Measurements from ENCODE around the gene ACSL5.
"Not testable (repeated sequence)": the region's sequence is repeated elsewhere in the genome, so short reads cannot be mapped to it uniquely, and the experiment has no call there.

Gene ACSL5

GRCh38 chr10:112376396-112376790 lies 2.5 kb downstream of the ACSL5 start:
- DNase-seq: no peak

- not testable (repeated sequence) for DNase-seq
Measured at GRCh38 chr10:112377116-112377515, 3.2 kb downstream of the ACSL5 start.

GRCh38 chr10:112379635-112380296 lies 5.8 kb downstream of the ACSL5 start:
- DNase-seq: no peak

GRCh38 chr10:112382515-112383235 lies 8.8 kb downstream of the ACSL5 start:
- no peak for DNase-seq

GRCh38 chr10:112383325-112383724 lies 9.4 kb downstream of the ACSL5 start:
- no peak for DNase-seq

GRCh38 chr10:112384141-112384540 lies 10.2 kb downstream of the ACSL5 start:
- DNase-seq: no peak

- DNase-seq: no peak
Measured at GRCh38 chr10:112385201-112385600, 11.3 kb downstream of the ACSL5 start.

GRCh38 chr10:112388056-112388455 lies 14.1 kb downstream of the ACSL5 start:
- not testable (repeated sequence) for DNase-seq

- DNase-seq: no peak
Measured at GRCh38 chr10:112388548-112388947, 14.6 kb downstream of the ACSL5 start.

- no peak for DNase-seq
Measured at GRCh38 chr10:112389271-112389822, 15.4 kb downstream of the ACSL5 start.

- DNase-seq: no peak
Measured at GRCh38 chr10:112390125-112390703, 16.3 kb downstream of the ACSL5 start.

- DNase-seq: no peak
Measured at GRCh38 chr10:112393341-112393740, 19.4 kb downstream of the ACSL5 start.

GRCh38 chr10:112393827-112394226 lies 19.9 kb downstream of the ACSL5 start:
- no peak for DNase-seq

- DNase-seq: no peak
Measured at GRCh38 chr10:112394475-112394875, 20.6 kb downstream of the ACSL5 start.

GRCh38 chr10:112395809-112396530 lies 22.1 kb downstream of the ACSL5 start:
- DNase-seq: no peak

GRCh38 chr10:112397592-112397991 lies 23.7 kb downstream of the ACSL5 start:
- DNase-seq: no peak

GRCh38 chr10:112402917-112403316 lies 29.0 kb downstream of the ACSL5 start:
- no peak for DNase-seq

- no peak for DNase-seq
Measured at GRCh38 chr10:112404617-112405016, 30.7 kb downstream of the ACSL5 start.

- not testable (repeated sequence) for DNase-seq
Measured at GRCh38 chr10:112406806-112407205, 32.9 kb downstream of the ACSL5 start.

GRCh38 chr10:112407696-112408095 lies 33.8 kb downstream of the ACSL5 start:
- no peak for DNase-seq

- DNase-seq: no peak
Measured at GRCh38 chr10:112409299-112409698, 35.4 kb downstream of the ACSL5 start.

- DNase-seq: no peak
Measured at GRCh38 chr10:112409755-112410154, 35.8 kb downstream of the ACSL5 start.

- DNase-seq: no peak
Measured at GRCh38 chr10:112412696-112413095, 38.8 kb downstream of the ACSL5 start.

Data from NCI-H446 treated with DMSO at 0.1 percent for 48 hours (cell line).